T-helper 1 cell treated with Interleukin-12 subunit alpha and Interleukin-12 subunit beta and Interleukin-4 antibody, amounts not matched to agents 30 μg/mL and 1 μg/mL, for 36 hours (primary cell): Measurements from ENCODE around the gene INPP5A.
"Not testable (repeated sequence)": the region's sequence is repeated elsewhere in the genome, so short reads cannot be mapped to it uniquely, and the experiment has no call there.

Source experiments
- H3K27ac Mint-ChIP-seq: one replicate; pipeline ENCODE4 v1.8.0; 2021; ENCODE audit warnings: mild to moderate bottlenecking, mixed read lengths
- H3K27me3 Mint-ChIP-seq: one replicate; pipeline ENCODE4 v1.8.0; 2021; ENCODE audit warnings: low read depth, mixed read lengths
- H3K36me3 Mint-ChIP-seq: one replicate; pipeline ENCODE4 v1.8.0; 2021; ENCODE audit warnings: low read depth, mixed read lengths
- H3K4me1 Mint-ChIP-seq: one replicate; pipeline ENCODE4 v1.8.0; 2021; ENCODE audit warnings: low read depth, mixed read lengths
- H3K4me3 Mint-ChIP-seq: one replicate; pipeline ENCODE4 v1.8.0; 2021; ENCODE audit warnings: mild to moderate bottlenecking, moderate library complexity, mixed read lengths
- H3K9me3 Mint-ChIP-seq: one replicate; pipeline ENCODE4 v1.8.0; 2021; ENCODE audit warnings: mixed read lengths

Gene INPP5A

GRCh38 chr10:132665946-132666704, 128.5 kb downstream of the INPP5A start:
- no peaks in the 10 kb centered on the region for H3K4me1 Mint-ChIP-seq
- no peak overlapping the region for H3K4me3 Mint-ChIP-seq
- H3K27me3 Mint-ChIP-seq: no peaks in the 10 kb centered on the region
- H3K9me3 Mint-ChIP-seq: no peaks in the 10 kb centered on the region
- no peak overlapping the region for H3K27ac Mint-ChIP-seq
- no peaks in the 10 kb centered on the region for H3K36me3 Mint-ChIP-seq

DNA sequence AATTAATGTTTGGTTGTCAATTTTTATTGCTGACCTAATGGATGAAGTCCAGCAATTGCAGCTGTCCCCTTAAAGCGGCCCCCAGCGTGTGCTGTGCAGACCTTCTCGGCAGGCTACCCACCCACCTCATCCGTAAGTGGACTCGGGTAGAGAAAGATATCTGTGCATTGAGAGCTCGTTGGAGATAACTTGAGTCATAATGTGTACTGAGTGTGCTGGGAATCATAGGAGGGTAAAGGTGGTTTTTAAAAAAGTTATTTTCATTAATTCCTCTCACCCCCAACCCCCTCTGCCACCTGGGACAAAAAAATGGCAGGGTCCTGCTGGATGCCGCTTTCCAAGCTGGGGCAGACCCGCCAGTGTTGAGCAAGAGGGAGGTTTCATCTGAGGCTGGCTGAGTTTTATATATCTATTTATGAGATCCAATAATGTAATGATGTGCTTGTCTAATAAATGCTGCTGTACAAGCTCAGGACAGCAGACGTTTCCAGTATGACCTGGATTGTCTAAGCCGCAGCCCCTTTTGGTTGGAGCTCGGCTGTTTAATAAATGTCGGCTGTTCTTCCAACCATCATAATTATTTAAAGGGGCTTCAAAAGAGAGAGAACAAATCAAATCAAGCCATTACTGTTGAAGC, 129.2 kb downstream of the INPP5A start:
- H3K4me3 Mint-ChIP-seq: no peak overlapping the region
- H3K27me3 Mint-ChIP-seq: no peaks in the 10 kb centered on the region
- H3K27ac Mint-ChIP-seq: no peak overlapping the region
- no peaks in the 10 kb centered on the region for H3K9me3 Mint-ChIP-seq
- H3K36me3 Mint-ChIP-seq: no peaks in the 10 kb centered on the region
- no peaks in the 10 kb centered on the region for H3K4me1 Mint-ChIP-seq

GRCh38 chr10:132667342-132668047, 129.9 kb downstream of the INPP5A start:
- Mint-ChIP-seq H3K4me1 (no peaks in the 10 kb centered on the region), H3K4me3 (no peak overlapping the region), H3K9me3 (no peaks in the 10 kb centered on the region), H3K27me3 (no peaks in the 10 kb centered on the region), H3K27ac (no peak overlapping the region), H3K36me3 (no peaks in the 10 kb centered on the region)

DNA sequence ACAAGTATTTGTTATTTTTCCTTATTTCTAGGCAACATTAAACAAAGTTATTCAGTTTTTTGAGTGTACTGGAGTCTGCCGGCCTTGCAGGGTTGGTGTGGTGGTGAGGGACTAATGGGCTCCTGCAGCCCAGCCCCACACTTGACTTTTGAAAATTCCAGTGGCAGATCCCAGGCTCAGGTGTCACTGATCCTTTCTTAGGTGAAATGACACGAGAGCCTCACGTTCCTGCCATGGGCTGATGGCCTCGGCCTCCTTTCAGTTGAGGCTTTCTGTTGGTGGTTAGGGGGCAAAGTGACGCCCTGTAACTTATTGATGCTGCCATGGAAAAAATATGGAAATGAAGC, 130.4 kb downstream of the INPP5A start:
- H3K27ac Mint-ChIP-seq: no peak overlapping the region
- H3K4me1 Mint-ChIP-seq: no peaks in the 10 kb centered on the region
- H3K27me3 Mint-ChIP-seq: no peaks in the 10 kb centered on the region
- H3K9me3 Mint-ChIP-seq: no peaks in the 10 kb centered on the region
- no peaks in the 10 kb centered on the region for H3K36me3 Mint-ChIP-seq
- no peak overlapping the region for H3K4me3 Mint-ChIP-seq

DNA sequence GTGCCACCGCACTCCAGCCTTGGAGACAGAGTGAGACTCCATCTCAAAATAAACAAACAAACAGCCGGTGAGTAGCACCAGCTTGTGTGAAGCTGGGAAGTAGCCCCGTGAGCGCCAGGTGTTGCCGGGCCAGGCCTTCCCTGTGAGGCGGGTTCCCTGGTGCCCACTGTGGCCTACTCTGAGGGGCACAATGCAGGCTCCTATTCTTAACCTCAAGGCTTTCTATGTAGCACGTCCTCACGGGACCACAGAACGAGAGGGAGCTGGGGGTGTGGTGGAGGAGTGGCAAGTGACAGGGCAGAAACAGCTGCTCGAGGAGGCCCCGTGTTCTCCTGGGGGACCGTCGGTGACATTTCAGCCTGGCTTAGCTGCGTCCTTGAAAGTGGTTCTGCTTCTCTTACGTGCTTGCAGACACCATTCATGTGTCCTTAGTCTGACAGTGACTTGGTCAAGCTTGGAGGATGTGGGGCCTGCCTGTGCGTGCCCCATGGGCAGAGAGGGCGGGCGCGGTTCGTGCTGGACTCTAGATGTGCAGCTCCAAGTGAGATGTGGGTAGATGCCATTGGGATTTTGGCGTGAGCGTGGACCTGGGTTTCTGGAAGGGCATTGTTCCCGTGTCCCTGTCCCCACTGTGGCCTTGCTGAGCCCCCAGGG, 131.7 kb downstream of the INPP5A start:
- H3K9me3 Mint-ChIP-seq: no peaks in the 10 kb centered on the region
- H3K27ac Mint-ChIP-seq: no peak overlapping the region
- no peaks in the 10 kb centered on the region for H3K27me3 Mint-ChIP-seq
- no peak overlapping the region for H3K4me3 Mint-ChIP-seq
- no peaks in the 10 kb centered on the region for H3K4me1 Mint-ChIP-seq
- H3K36me3 Mint-ChIP-seq: no peaks in the 10 kb centered on the region

GRCh38 chr10:132670546-132671227, 133.1 kb downstream of the INPP5A start:
- no peaks in the 10 kb centered on the region for H3K36me3 Mint-ChIP-seq
- H3K27ac Mint-ChIP-seq: no peak overlapping the region
- no peaks in the 10 kb centered on the region for H3K27me3 Mint-ChIP-seq
- no peak overlapping the region for H3K4me3 Mint-ChIP-seq
- no peaks in the 10 kb centered on the region for H3K9me3 Mint-ChIP-seq
- H3K4me1 Mint-ChIP-seq: no peaks in the 10 kb centered on the region

- Mint-ChIP-seq H3K27me3 (no peaks in the 10 kb centered on the region), H3K4me1 (no peaks in the 10 kb centered on the region), H3K9me3 (no peaks in the 10 kb centered on the region), H3K4me3 (no peak overlapping the region), H3K27ac (no peak overlapping the region), H3K36me3 (no peaks in the 10 kb centered on the region)
These were observed 133.9 kb downstream of the INPP5A start for GRCh38 chr10:132671228-132672154.

GRCh38 chr10:132673746-132674145, 136.2 kb downstream of the INPP5A start:
- not testable (repeated sequence) for H3K4me3 Mint-ChIP-seq, H3K27ac Mint-ChIP-seq, H3K4me1 Mint-ChIP-seq, H3K27me3 Mint-ChIP-seq, H3K36me3 Mint-ChIP-seq, H3K9me3 Mint-ChIP-seq

GRCh38 chr10:132674311-132674710, 136.7 kb downstream of the INPP5A start:
- Mint-ChIP-seq H3K27ac (no peak overlapping the region), H3K27me3 (no peaks in the 10 kb centered on the region), H3K9me3 (no peaks in the 10 kb centered on the region), H3K4me1 (no peaks in the 10 kb centered on the region), H3K36me3 (no peaks in the 10 kb centered on the region), H3K4me3 (no peak overlapping the region)

DNA sequence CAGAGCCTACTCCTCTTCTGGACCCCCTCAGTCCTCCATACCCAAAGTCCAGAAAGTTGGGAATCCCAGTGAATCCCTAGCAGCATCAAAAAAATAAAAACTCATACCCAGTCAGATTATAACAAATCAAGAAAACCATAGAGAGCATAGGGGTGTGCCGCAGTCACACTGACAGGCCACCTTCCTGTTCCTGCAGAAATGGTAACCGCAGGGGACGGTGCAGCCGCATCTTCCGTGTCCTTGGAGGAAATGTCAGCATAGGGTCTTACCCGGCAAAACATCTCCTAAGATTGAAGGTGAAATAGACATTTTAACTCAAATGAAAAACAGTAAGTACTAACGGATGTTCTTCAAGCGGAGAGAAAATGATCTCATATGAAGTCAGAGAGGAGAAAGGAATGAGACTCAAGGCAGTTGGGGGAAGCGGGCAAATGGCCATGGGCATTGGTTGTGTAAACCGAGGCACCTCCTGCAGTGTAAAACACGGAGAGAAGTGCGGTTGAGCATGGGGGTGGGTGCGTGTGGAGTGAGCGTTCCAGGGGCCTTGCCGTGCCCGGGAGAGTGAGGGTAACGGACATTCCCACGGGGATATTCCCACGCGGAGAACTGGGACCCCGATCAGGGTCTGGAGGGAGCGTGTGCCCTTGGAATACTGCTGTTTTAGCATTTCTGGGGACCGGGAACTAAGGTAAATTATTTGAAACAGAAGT, 137.6 kb downstream of the INPP5A start:
- no peak overlapping the region for H3K4me3 Mint-ChIP-seq
- no peak overlapping the region for H3K27ac Mint-ChIP-seq
- H3K36me3 Mint-ChIP-seq: no peaks in the 10 kb centered on the region
- no peaks in the 10 kb centered on the region for H3K4me1 Mint-ChIP-seq
- H3K27me3 Mint-ChIP-seq: no peaks in the 10 kb centered on the region
- no peaks in the 10 kb centered on the region for H3K9me3 Mint-ChIP-seq

DNA sequence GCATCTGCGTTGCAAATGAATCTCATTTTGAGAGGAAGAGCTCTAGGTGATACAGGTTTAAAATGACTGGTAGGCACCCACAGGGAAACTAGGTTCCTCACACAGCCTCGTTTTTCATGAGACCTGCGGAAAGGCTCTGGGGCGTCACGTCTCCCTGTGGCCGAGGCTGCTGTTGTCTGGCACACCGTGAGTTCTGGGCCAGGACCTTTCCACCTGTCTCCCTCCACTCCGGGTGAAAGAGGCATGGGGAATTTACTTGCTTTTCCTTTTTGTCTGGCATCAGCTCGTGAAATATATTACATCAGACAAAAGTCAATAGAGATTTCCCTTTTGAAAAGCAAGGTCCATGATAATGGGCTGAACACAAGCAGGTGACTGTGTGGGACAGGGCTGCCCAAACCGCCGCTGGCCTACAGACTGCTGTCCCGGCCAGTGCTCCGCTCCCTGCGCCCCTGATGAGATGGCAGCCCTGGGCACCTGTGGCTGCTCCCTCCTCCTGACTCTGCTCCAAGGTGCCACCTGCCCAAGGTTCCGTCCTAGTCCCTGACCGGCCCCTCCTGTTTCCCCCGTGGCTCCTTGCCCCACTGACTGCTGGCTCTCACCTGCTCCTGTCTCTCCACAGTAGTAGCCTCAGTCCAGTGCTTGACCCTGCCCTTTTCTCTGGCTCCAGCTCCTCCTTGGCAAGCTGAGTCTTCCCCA, 138.8 kb downstream of the INPP5A start:
- Mint-ChIP-seq H3K27me3 (no peaks in the 10 kb centered on the region), H3K27ac (no peak overlapping the region), H3K4me3 (no peak overlapping the region), H3K9me3 (no peaks in the 10 kb centered on the region), H3K4me1 (no peaks in the 10 kb centered on the region), H3K36me3 (no peaks in the 10 kb centered on the region)

- Mint-ChIP-seq H3K36me3 (peaks cover 3% of the 10 kb centered on the region), H3K9me3 (no peaks in the 10 kb centered on the region), H3K27me3 (no peaks in the 10 kb centered on the region), H3K27ac (no peak overlapping the region), H3K4me3 (no peak overlapping the region), H3K4me1 (no peaks in the 10 kb centered on the region)
These were observed 139.5 kb downstream of the INPP5A start for GRCh38 chr10:132677096-132677472.
